Stimulated activated CD8-positive, alpha-beta memory T cell treated with anti-CD3 and anti-CD28 coated beads, Interleukin-4, amount 100 ng/mL, for 4 hours (primary cell): ENCODE results near the gene KDELR1.

ENCODE experiments used
- DNase-seq, 2 donors: peaks; one replicate each; pipeline ENCODE4 v3.0.0-alpha.2; 2020; ENCODE audit warnings: low read depth in 2 of 2, low spot score in 1 of 2

Gene KDELR1

DNA sequence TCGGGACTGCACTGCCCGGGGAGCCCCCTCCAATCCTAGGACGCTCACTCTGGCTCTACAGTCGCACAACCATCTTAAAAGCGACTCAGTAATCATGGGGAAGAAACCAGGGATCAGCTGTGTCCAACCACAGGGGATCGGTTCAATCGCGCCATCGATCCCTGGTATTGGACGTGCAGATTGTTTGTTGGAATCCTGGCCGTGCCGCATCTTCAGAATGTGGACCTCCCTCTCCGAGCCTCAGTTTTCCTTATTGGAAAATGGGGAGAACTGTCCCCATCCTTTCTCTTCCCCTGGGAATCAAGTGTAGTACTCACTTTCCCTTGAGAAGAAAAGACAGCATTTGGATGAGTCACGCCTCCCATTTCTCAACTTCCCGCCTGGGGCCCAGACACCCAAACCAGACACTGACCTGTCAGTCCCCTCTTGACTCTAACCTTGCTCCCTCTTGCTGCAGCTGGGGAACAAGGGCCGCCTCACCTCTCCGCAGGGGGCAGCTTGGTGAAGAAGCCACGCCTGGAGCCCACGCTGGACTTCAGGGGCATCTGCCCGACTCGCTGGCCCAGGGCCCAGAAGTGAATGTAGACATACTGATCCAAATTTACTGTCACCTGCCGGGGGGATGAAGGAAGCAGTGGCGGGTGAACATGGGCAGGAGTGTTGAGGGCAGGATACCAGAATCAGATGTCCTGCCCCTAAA lies 48.4 kb downstream of the KDELR1 start:
- DNase-seq: no peak

DNA sequence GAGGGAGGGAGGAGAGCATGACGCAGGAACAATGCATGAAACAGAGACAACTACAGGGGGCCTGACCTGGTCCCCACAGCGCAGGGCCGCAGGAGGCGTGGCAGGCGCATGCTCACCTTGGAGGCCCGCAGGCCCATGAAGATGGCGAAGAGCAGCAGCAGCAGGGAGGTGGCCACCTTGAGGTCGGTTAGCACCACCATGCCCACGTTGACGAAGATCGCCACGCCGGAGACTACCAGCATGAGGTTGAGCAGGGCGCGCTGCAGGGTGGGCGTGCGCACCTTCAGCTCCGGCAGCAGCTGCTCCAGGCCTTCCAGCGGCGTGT lies 49.0 kb downstream of the KDELR1 start:
- no peak for DNase-seq

DNA sequence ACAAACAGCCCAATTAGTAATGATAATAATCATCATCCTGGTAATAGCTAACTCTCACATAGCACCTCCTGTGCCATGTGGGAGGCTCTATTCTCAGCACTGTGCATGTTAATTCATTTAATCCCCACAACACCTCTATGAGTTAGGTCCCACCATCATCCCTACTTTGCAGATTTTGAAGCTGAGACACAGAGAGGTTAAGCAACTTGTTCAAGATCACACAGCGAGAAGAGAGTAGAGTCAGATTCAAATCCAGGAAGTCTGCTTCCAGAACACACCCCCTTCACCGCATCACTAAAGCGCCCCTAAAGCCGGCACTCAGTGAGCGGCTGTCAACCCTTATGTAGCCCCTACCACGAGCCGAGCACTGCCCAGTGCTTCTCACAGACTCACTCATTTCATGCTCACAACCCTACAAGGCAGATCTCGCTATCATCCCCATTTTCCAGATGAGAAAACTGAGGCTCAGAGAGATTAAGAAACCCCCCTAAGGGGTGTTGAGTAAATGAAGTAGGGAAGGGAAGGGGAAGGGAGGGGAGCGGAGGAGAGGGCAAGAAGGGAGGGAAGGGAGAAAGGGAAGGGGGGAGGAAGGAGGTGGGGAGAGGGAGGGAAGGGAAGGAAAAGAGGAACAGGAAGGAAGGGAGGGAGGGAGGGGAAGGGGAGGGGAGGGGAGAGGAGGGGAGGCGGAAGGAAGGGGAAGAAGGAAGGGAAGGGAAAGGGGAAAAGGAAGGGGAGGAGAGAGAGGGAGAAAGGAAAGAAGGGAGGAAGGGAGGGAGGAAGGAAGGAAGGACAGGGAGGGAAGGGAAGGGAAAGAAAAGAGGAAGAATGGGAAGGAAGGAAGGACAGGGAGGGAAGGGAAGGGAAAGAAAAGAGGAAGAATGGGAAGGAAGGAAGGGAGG lies 49.6 kb downstream of the KDELR1 start:
- DNase-seq: no peak

DNA sequence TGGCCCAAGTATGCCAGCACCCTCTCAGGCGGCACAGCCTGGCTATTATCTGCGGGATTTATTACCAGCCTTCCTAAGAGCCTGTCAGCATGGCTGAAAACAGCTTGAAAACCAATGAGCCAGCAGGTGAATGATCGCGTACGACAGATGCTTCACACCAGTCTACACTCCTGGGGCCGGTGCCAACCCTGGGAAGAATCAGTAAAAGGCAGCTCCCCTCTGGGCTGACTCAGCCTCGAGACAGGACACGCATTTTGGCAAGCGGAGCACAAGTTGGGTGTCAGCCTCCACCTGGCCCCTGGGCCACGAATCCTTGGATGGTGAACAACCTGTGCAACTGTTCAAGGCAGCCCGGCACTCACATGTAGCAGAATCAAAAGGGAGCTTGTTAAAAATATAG lies 50.4 kb downstream of the KDELR1 start:
- no peak for DNase-seq

DNA sequence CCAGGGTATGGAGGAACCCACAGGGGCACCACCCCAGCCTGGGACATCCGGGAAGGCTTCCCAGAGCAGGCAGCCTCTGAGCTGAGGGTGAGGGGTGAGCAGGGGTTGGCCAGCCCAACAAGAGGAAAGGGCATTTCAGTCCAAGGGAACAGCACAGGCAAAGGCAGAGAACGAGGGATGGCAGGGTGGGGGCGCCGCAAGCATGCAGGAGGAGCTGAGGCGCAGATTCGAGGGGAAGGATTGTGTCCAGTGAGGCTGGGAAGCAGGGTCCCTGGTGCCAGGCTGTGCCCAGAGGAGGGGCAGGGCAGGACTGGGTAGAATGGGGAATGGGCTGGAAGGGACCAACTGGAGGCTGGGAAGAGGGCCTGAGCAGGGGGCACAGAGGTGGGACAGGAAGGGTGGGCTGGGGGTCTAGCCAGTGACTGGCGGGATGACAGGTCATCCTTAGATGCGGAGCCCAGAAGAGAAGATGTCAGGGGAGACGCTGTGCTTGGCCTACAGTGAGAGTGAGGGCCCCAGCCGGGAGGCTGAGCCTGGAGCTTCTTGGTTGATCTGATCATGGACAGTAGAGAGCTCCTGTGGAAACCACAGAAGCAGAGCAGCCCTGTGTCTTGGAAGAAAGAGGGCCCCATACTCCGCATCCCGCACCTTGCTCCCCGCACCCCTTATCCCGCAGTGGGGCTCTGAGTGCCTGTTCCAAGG lies 52.4 kb downstream of the KDELR1 start:
- DNase-seq: no peak

DNA sequence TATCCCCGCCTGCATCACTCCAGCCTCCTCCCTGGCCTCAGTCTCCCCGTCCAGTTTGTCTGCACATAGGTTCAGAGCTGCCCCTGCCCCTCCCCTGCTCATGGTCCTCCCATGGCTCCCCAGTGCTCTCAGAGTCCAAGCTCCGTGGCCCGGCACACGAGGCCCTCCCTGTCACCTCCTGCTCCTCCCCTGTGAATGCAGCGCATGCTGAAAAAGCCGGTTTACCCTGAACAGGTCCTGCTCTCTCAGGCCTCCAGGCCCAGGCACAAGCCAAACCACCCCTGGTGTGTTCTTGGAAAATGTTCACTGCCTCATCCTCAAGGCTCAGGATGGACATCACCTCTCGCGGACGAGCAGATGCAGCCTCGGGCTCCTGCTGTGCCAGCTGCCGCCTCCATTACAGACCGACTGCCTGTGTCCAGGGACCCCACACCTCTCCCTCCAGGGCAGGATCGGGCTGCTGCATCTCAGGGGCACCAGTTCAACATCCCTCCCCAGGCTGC lies 53.0 kb downstream of the KDELR1 start:
- no peak for DNase-seq

DNA sequence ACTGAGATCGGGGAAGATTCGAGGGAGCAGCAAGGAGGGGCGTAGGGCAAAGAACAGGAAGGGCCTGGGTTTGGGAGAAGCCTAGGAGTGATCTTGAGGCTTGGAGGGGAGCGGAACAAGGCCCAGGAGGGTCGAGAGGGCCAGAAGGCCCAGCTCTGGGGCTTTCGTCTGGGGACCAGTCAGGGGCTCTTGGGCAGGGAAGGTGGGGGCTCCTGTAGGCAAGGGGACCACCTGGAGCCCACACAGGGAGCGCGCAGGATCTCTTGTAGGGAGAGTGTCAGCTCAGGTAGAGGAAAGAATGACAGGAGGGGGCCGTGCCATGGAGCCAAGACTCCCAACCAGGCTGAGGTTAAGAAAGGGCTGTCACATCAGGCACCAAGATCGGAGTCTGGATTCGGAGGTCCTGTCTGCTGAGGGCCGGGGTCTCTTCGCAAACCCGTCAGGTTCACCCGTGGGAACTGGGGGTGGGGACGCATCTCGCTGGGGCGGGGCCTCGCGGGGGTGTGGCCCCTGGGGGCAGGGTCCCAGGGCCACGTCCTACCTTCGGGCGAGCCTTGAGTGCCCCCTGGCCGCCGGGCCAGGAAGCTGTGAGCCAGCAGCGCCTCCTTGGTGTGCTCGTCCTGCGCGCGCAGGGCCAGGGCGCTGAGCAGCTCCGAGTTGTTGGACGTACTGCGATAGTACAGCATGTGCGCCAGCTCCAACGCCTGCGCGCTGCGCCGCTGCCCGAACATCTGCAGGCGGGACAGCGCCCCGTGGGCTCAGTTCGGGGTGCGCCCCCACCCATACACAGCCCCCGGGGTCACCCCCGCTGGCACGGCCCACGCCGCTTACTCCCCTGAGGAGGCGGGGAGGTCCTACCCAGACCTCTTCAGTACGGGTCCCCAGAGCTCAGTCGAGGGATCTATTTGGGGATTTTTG lies 57.6 kb downstream of the KDELR1 start:
- peak; percentile 83 to 85 for DNase-seq

DNA sequence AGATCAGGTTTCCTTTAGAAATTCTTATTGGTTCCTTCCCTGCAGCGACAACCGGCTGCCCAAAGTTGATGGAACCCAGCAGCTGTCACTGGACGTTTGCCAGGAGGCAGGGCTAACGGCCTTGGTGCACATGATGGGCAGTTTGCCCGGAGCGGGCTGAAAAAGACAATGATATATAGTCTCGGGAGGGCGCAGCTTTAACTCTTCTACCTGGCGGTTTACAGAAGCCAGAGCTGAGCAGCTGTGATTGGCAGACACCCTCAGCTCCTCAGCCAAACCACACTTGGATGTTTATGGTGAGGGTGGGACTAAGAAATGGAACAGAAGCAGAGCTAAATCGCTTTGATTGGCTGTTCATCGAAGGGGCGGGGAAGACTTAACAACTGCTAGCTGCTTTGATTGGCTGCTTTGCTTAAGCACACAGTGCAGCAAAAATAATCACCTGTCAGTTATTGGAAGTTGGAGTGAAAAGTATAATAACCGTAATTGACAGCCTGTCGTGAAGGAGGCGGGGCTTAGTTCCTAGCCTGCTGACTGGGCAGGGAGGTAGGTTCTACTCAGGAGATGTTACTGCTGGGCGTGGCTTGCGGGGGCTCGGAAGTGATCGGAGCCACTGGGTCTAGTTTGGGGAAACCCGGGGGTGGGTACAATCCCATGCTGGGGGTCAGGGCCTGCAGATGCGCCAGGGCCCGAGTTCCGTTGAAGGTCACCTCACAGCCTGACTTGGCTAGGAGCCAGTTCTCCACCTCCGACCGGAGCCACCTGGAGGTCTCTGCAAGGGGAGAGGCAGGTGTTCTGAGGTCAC lies 58.5 kb downstream of the KDELR1 start:
- DNase-seq: peak; percentile 83 to 84
